PFSK-1 (cell line): ENCODE results near the gene LAMA3.

Source experiments
- FOXP2 ChIP-seq: optimal IDR thresholded peaks from 2 replicates; pipeline ENCODE3; 2011; ENCODE audit warnings: borderline replicate concordance, control low read depth, inconsistent platforms; ENCODE audit not compliant: insufficient read depth; ENCODE audit errors: extremely low read length, extremely low read depth
- POLR2AphosphoS5 ChIP-seq: IDR thresholded peaks from 2 replicates; pipeline ENCODE4 v1.6.1; 2012; ENCODE audit warnings: low read depth, mild to moderate bottlenecking, control low read depth, low read length, moderate library complexity
- SIN3A ChIP-seq: IDR thresholded peaks from 2 replicates; pipeline ENCODE4 v1.6.1; 2012; ENCODE audit warnings: mild to moderate bottlenecking, low read length, moderate library complexity, borderline replicate concordance; ENCODE audit not compliant: insufficient read depth
- TAF1 ChIP-seq: IDR thresholded peaks from 2 replicates; pipeline ENCODE4 v1.6.1; 2012; ENCODE audit warnings: low read length, control low read depth, borderline replicate concordance; ENCODE audit not compliant: insufficient read depth
- TF ChIP-seq, protein P1 (sequence below), 2 experiments: IDR thresholded peaks; 2 replicates each; pipeline versions ENCODE4 v1.6.1 to v1.8.0; 2011 to 2012; ENCODE audit warnings: low read depth in 2 of 2, low read length in 2 of 2, control low read depth in 1 of 2, inconsistent platforms in 1 of 2, mild to moderate bottlenecking in 1 of 2, moderate library complexity in 1 of 2; ENCODE audit not compliant: insufficient read depth in 1 of 2

Gene LAMA3

GRCh38 chr18:23725827-23726661, 36.8 kb downstream of the LAMA3 start:
- TF ChIP-seq FOXP2 = no peak
- TF ChIP-seq, protein P1, sequence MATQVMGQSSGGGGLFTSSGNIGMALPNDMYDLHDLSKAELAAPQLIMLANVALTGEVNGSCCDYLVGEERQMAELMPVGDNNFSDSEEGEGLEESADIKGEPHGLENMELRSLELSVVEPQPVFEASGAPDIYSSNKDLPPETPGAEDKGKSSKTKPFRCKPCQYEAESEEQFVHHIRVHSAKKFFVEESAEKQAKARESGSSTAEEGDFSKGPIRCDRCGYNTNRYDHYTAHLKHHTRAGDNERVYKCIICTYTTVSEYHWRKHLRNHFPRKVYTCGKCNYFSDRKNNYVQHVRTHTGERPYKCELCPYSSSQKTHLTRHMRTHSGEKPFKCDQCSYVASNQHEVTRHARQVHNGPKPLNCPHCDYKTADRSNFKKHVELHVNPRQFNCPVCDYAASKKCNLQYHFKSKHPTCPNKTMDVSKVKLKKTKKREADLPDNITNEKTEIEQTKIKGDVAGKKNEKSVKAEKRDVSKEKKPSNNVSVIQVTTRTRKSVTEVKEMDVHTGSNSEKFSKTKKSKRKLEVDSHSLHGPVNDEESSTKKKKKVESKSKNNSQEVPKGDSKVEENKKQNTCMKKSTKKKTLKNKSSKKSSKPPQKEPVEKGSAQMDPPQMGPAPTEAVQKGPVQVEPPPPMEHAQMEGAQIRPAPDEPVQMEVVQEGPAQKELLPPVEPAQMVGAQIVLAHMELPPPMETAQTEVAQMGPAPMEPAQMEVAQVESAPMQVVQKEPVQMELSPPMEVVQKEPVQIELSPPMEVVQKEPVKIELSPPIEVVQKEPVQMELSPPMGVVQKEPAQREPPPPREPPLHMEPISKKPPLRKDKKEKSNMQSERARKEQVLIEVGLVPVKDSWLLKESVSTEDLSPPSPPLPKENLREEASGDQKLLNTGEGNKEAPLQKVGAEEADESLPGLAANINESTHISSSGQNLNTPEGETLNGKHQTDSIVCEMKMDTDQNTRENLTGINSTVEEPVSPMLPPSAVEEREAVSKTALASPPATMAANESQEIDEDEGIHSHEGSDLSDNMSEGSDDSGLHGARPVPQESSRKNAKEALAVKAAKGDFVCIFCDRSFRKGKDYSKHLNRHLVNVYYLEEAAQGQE (IDR thresholded peaks at IDR 0.05; ENCODE audit: insufficient read depth in 1 of 2, low read depth in 2 of 2, low read length in 2 of 2) = no peak
- no peak for TF ChIP-seq TAF1
- no peak for TF ChIP-seq SIN3A
- no peak for TF ChIP-seq POLR2AphosphoS5

DNA sequence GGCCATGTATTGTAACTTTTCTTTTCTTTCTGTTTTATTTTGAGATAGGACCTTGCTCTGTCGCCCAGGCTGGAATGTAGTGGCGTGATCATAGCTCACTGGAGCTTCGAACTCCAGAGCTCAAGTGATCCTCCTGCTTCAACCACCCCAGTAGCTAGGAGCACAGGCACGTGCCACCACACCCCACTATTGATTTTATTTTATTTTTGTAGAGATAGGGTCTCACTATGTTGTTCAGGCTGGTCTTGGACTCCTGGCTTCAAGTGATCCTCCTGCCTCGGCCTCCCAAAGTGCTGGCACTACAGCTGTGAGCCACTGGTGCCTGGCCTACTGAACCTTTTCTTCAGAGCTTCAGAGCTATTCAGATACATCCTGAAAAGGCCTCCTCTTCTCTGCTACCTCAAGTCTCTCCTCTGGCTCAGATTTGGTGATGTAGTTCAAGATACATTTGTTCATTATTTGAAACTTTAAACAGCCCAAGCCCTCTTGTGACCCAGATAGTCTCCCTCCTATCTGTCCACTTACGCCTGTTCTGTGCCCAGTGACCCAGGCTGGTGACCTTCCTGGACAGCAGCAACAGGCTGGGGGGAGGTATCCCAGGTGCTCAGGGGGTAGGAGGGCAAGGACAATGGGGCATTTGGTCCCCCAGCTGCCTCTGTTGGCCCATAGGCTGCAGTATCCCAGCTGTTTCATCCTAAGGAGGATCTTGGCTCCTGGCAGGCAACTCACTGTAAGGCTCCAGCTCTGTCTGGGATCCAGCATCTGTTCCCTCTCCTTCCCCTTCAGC, 38.6 kb downstream of the LAMA3 start:
- TF ChIP-seq FOXP2 (no peak), POLR2AphosphoS5 (no peak), TAF1 (no peak)
- TF ChIP-seq, protein P1 (IDR thresholded peaks at IDR 0.05; ENCODE audit: insufficient read depth in 1 of 2, low read depth in 2 of 2, low read length in 2 of 2) = no peak

GRCh38 chr18:23730857-23731256, 41.6 kb downstream of the LAMA3 start:
- TF ChIP-seq FOXP2 = no peak

GRCh38 chr18:23731861-23732260, 42.6 kb downstream of the LAMA3 start:
- TF ChIP-seq TAF1 = no peak
- no peak for TF ChIP-seq SIN3A
- no peak for TF ChIP-seq FOXP2
- no peak for TF ChIP-seq POLR2AphosphoS5
- TF ChIP-seq, protein P1 (IDR thresholded peaks at IDR 0.05; ENCODE audit: insufficient read depth in 1 of 2, low read depth in 2 of 2, low read length in 2 of 2) = no peak

GRCh38 chr18:23732439-23732838, 43.2 kb downstream of the LAMA3 start:
- TF ChIP-seq SIN3A = no peak

DNA sequence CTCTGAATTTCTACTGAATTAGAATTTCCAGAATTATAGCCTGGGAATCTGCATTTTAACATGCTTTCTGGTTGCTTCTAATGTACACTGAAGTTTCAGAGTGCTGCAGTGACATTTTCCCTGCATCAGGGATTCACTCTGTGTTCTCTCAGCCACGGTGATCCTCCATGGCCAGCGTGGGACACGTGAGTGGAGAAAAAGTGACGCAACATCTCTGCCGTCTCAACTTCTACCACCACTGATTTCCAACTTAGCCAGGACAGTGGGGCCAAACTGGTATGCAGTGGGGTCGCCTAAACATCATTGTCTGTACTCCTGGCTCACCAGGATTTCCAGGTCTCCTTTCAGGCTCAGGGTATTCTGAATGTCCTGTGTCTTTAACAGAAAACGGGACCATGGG, 44.6 kb downstream of the LAMA3 start:
- TF ChIP-seq SIN3A (no peak), POLR2AphosphoS5 (no peak), FOXP2 (no peak), TAF1 (no peak)
- TF ChIP-seq, protein P1 (IDR thresholded peaks at IDR 0.05; ENCODE audit: insufficient read depth in 1 of 2, low read depth in 2 of 2, low read length in 2 of 2) = no peak
